Activated T-cell treated with anti-CD3 and anti-CD28 coated beads, Interleukin-2, amount 50 U/mL, for 72 hours (primary cell): ENCODE results near the gene EXOC2. TPM values are rescaled to one million over a fixed set of nuclear protein-coding genes. Genes with fewer than 3 reads are reported as not detected.

Experiments
- ATAC-seq, 2 donors: fragments of 150-1000 bp; cut with Tn5 transposase; replicated peaks in 1 of 2; 2 replicates each; pipeline ENCODE4 v1.10.0; 2021; ENCODE audit warnings: moderate library complexity in 2 of 2, mild to moderate bottlenecking in 1 of 2
- DNase-seq, 2 donors: peaks; one replicate each; pipeline ENCODE4 v3.0.0; 2021 to 2022; ENCODE audit warnings: mixed read lengths in 1 of 2
- H3K27ac Mint-ChIP-seq: one replicate; pipeline ENCODE4 v1.8.0; 2022; ENCODE audit warnings: mild to moderate bottlenecking, moderate library complexity, mixed read lengths
- H3K27me3 Mint-ChIP-seq: one replicate; pipeline ENCODE4 v1.8.0; 2022; ENCODE audit warnings: low read depth, mixed read lengths
- H3K36me3 Mint-ChIP-seq, 2 donors: one replicate each; pipeline ENCODE4 v1.8.0; 2022; ENCODE audit warnings: mixed read lengths in 2 of 2, mild to moderate bottlenecking in 1 of 2; ENCODE audit not compliant: insufficient read depth in 2 of 2
- H3K4me1 Mint-ChIP-seq: one replicate; pipeline ENCODE4 v1.8.0; 2022; ENCODE audit warnings: low read depth, mixed read lengths
- H3K4me3 Mint-ChIP-seq, 2 donors: one replicate each; pipeline ENCODE4 v1.8.0; 2022; ENCODE audit warnings: mild to moderate bottlenecking in 2 of 2, mixed read lengths in 2 of 2, moderate library complexity in 2 of 2
- H3K9me3 Mint-ChIP-seq, 2 donors: one replicate each; pipeline ENCODE4 v1.8.0; 2022; ENCODE audit warnings: mixed read lengths in 2 of 2
- total RNA-seq, 2 donors: library from RNA; stranded (reverse); gene quantifications; one replicate each; pipeline ENCODE4 v1.2.3, GENCODE V29; 2022

Gene EXOC2
- 10 to 100 TPM; 42.2 to 46.1 TPM for total RNA-seq

GRCh38 chr6:692858-693722 is at the start of gene EXOC2:
TSS of gene EXOC2 (minus strand) at chr6:693139. CDS start at chr6:637818, 55,321 bp downstream.
- Mint-ChIP-seq H3K27me3 (no peaks in the 10 kb centered on the region), H3K36me3 (peaks cover 0 to 2% of the 10 kb centered on the region in 2 donors), H3K4me3 (peak within 1 kb of the TSS; percentile 93 to 94), H3K4me1 (peaks cover 35% of the 10 kb centered on the region), H3K9me3 (no peaks in the 10 kb centered on the region), H3K27ac (peak within 1 kb of the TSS; percentile 85)
- peak; percentile 92 to 93 for ATAC-seq
- peak; percentile 90 to 91 for DNase-seq

- H3K4me1 Mint-ChIP-seq = peaks cover 10% of the 10 kb centered on the region
- DNase-seq = peak; percentile 5 to 9
- peak overlapping the region in 1 of 2 donors; percentile 76 for H3K4me3 Mint-ChIP-seq
- H3K27ac Mint-ChIP-seq = peak overlapping the region; percentile 92
- ATAC-seq = peak; percentile 88 to 90
- H3K9me3 Mint-ChIP-seq = no peaks in the 10 kb centered on the region
- H3K36me3 Mint-ChIP-seq = peaks cover 0 to 2% of the 10 kb centered on the region in 2 donors
- no peaks in the 10 kb centered on the region for H3K27me3 Mint-ChIP-seq
These were observed 48.7 kb upstream of the EXOC2 start for GRCh38 chr6:741410-742339.

GRCh38 chr6:736657-737446 is 43.9 kb upstream of the EXOC2 start:
- ATAC-seq = no peak
- Mint-ChIP-seq H3K4me3 (no peak overlapping the region), H3K9me3 (no peaks in the 10 kb centered on the region), H3K27me3 (peaks cover 7% of the 10 kb centered on the region), H3K4me1 (peaks cover 6% of the 10 kb centered on the region), H3K36me3 (peaks cover 0 to 2% of the 10 kb centered on the region in 2 donors), H3K27ac (no peak overlapping the region)
- no peak for DNase-seq

- ATAC-seq = no peak
- Mint-ChIP-seq H3K9me3 (no peaks in the 10 kb centered on the region), H3K27me3 (peaks cover 22% of the 10 kb centered on the region)
These were observed 40.7 kb upstream of the EXOC2 start for GRCh38 chr6:733431-734219.

GRCh38 chr6:731924-732323 is 39.0 kb upstream of the EXOC2 start:
- H3K36me3 Mint-ChIP-seq = no peaks in the 10 kb centered on the region
- no peak overlapping the region for H3K27ac Mint-ChIP-seq
- H3K4me1 Mint-ChIP-seq = no peaks in the 10 kb centered on the region
- no peak overlapping the region for H3K4me3 Mint-ChIP-seq
- H3K27me3 Mint-ChIP-seq = peaks cover 28% of the 10 kb centered on the region
- DNase-seq (no peak), ATAC-seq (no peak)
- no peaks in the 10 kb centered on the region for H3K9me3 Mint-ChIP-seq

More at GRCh38 chr6:733431-734219, 40.7 kb upstream of the EXOC2 start:
- H3K36me3 Mint-ChIP-seq = no peaks in the 10 kb centered on the region
- H3K4me1 Mint-ChIP-seq = no peaks in the 10 kb centered on the region
- H3K4me3 Mint-ChIP-seq = no peak overlapping the region
- H3K27ac Mint-ChIP-seq = no peak overlapping the region
- no peak for DNase-seq

- Mint-ChIP-seq H3K4me1 (no peaks in the 10 kb centered on the region), H3K27me3 (peaks cover 35% of the 10 kb centered on the region), H3K27ac (no peak overlapping the region), H3K4me3 (no peak overlapping the region), H3K9me3 (no peaks in the 10 kb centered on the region), H3K36me3 (no peaks in the 10 kb centered on the region)
- DNase-seq (no peak), ATAC-seq (no peak)
These were observed 36.8 kb upstream of the EXOC2 start for GRCh38 chr6:729606-730320.

- no peaks in the 10 kb centered on the region for H3K4me1 Mint-ChIP-seq
- no peaks in the 10 kb centered on the region for H3K9me3 Mint-ChIP-seq
- ATAC-seq (no peak), DNase-seq (no peak)
- no peak overlapping the region for H3K4me3 Mint-ChIP-seq
- H3K27ac Mint-ChIP-seq = no peak overlapping the region
- peaks cover 34% of the 10 kb centered on the region for H3K27me3 Mint-ChIP-seq
- H3K36me3 Mint-ChIP-seq = no peaks in the 10 kb centered on the region
These were observed 34.9 kb upstream of the EXOC2 start for GRCh38 chr6:727856-728255.

- ATAC-seq (no peak), DNase-seq (no peak)
- Mint-ChIP-seq H3K27me3 (peaks cover 16% of the 10 kb centered on the region), H3K36me3 (no peaks in the 10 kb centered on the region), H3K27ac (no peak overlapping the region), H3K4me3 (no peak overlapping the region), H3K9me3 (no peaks in the 10 kb centered on the region), H3K4me1 (peaks cover 8% of the 10 kb centered on the region)
These were observed 30.6 kb upstream of the EXOC2 start for GRCh38 chr6:723540-723939.

- Mint-ChIP-seq H3K27me3 (peaks cover 15% of the 10 kb centered on the region), H3K27ac (no peak overlapping the region), H3K4me3 (no peak overlapping the region), H3K9me3 (no peaks in the 10 kb centered on the region), H3K4me1 (peaks cover 8% of the 10 kb centered on the region), H3K36me3 (no peaks in the 10 kb centered on the region)
- DNase-seq (no peak), ATAC-seq (no peak)
These were observed 29.7 kb upstream of the EXOC2 start for GRCh38 chr6:722608-723007.

- peaks cover 8% of the 10 kb centered on the region for H3K4me1 Mint-ChIP-seq
- DNase-seq = peak; percentile 78 to 81
- no peaks in the 10 kb centered on the region for H3K9me3 Mint-ChIP-seq
- H3K27ac Mint-ChIP-seq = no peak overlapping the region
- H3K27me3 Mint-ChIP-seq = peaks cover 10% of the 10 kb centered on the region
- ATAC-seq = peak; percentile 70 to 79
- no peak overlapping the region for H3K4me3 Mint-ChIP-seq
- no peaks in the 10 kb centered on the region for H3K36me3 Mint-ChIP-seq
These were observed 29.2 kb upstream of the EXOC2 start for GRCh38 chr6:722077-722524.

GRCh38 chr6:718345-718744 is 25.4 kb upstream of the EXOC2 start:
- H3K36me3 Mint-ChIP-seq = no peaks in the 10 kb centered on the region
- H3K4me3 Mint-ChIP-seq = no peak overlapping the region
- DNase-seq (no peak), ATAC-seq (no peak)
- no peaks in the 10 kb centered on the region for H3K9me3 Mint-ChIP-seq
- peaks cover 8% of the 10 kb centered on the region for H3K4me1 Mint-ChIP-seq
- H3K27ac Mint-ChIP-seq = no peak overlapping the region
- H3K27me3 Mint-ChIP-seq = no peaks in the 10 kb centered on the region
